NCI-H446 treated with DMSO at 0.1 percent for 48 hours (cell line): ENCODE data around the gene OR6J1.
"Not testable (repeated sequence)": the region's sequence is repeated elsewhere in the genome, so short reads cannot be mapped to it uniquely, and the experiment has no call there.

Source experiments
- DNase-seq: peaks from one replicate; lab custom pipeline; 2025; lab: John Stamatoyannopoulos, UW

The OR6J1 gene

GRCh38 chr14:22650960-22651521, 6.9 kb upstream of the OR6J1 start:
- no peak for DNase-seq

DNA sequence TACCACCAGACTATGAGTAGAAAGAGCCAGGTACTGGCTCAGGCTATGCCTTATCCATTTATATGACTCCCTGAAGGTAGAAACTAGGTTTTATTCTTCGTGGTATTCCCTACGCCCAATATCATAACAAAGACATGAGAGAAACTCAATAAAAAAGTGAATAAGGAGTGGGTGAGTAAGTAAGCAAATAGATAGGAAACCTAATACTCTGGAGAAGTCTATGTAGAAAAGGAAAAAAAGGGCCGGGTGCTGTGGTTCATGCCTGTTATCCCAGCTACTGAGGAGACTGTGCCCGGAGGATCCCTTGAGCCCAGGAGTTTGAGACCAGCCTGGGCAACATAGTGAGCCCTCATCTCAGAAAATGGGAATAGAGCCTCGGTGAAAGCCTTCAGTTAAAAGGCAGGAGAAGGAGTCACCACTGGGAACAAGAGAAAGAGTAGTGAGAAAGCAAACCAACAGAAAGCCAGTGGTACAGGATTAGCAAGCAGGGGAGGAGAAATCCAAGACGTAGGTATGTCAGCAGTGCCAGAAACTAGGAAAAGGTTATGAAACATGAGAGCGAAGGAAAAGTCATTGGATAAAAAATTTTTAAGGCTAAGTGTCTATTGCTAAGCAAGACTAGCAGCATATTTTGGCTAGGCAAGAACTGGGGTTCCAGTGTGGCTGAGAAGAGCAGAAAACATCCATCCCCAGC, 6.0 kb upstream of the OR6J1 start:
- no peak for DNase-seq

- DNase-seq = no peak
Measured at GRCh38 chr14:22648506-22648905, 4.4 kb upstream of the OR6J1 start.

DNA sequence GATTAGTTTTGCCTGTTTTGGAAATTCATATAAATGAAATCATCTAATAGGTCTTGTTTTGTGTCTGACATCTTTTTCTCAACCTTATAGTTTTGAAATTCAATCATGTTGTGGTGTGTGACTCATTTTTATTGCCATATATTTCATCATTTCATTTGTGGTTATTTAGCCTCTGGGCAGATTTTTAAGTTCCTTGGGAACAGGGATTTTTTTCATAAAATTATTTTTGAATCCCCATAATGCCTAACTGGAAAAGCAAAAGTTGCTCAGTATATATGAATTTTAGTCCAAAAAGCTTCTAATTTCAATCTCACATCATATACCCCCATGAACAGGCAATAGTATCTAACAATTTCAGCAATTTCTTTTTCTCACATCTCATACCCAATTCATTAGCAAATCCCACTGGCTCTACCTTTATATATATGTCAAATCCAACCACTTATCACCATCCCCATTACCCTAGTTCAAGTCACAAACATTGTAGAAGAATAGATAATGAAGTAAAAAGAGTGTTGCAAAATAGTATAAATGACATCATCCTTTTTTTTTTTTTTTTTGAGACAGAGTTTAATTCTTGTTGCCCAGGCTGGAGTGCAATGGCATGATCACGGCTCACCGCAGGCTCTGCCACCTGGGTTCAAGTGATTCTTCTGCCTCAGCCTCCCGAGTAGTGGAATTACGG, 2.6 kb upstream of the OR6J1 start:
- DNase-seq = no peak

- no peak for DNase-seq
Measured at GRCh38 chr14:22641846-22642245, 2.3 kb downstream of the OR6J1 start.

GRCh38 chr14:22640192-22640591, 4.0 kb downstream of the OR6J1 start:
- DNase-seq = no peak

- DNase-seq = not testable (repeated sequence)
Measured at GRCh38 chr14:22635980-22636379, 8.2 kb downstream of the OR6J1 start.

DNA sequence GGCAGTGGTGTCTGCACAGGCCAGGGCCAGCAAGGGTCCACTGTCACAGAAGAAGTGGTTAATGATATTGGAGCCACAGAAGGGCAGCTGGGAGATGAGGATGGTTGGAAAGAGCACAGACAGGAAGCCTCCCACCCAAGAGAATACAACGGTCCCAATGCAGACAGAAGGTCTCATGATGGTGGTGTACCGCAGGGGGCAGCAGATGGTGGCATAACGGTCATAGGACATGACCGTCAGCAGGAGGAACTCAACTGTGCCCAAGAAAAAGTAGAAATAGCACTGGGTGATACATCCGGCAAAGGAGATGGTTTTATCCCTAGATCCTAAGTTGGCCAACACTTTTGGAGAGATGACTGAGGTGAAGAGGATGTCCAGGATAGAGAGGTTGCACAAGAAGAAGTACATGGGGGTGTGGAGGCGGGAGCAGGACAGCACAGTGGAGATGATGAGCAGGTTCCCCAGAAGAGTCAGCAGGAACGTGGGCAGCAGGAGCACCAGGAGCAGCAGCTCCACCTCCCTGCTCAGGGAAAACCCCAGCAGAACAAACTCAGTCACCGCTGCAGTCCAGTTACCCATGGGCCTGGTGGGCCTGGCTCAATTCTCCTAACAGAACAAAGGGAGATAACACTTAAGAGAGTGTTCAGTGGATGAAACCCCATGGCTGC, 9.8 kb downstream of the OR6J1 start:
- DNase-seq = no peak

- DNase-seq = no peak
Measured at GRCh38 chr14:22630486-22630885, 13.7 kb downstream of the OR6J1 start.

GRCh38 chr14:22630066-22630465, 14.1 kb downstream of the OR6J1 start:
- DNase-seq = no peak

GRCh38 chr14:22629361-22629760, 14.8 kb downstream of the OR6J1 start:
- DNase-seq = no peak

DNA sequence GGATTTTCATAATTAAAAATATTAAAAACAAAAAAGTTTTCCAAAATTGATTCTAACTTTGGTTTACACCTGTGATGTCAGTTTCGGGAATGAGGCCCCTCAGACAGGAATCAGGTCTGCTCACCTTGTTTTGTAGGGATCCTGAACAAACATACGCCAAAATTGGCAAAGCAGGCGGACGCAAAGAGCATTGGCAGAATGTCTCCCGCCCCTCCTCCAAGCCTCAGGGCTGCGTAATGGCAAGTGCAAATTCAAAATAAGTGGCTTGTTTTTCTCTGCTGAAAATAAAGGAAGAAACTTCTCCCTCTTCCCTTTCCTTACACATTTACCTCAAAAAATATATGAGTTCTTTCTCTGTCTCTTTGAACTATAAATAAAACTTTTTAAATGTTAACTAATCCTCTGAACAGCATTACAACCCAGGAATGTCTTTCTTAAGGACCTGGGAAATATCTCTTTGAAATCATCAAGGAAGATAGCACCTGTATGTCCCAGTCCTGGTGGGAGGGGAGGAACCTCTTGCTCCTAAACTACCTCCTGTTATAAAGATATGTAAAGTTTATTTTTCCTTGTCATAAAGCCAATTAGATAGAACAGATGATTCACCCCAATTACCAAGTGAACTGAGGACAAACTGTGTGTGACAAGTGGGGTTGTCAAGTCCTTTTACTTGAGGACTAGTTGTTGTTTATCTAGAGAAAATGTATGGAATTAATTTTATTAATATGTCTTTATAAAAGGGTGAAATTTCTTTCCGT, 16.5 kb downstream of the OR6J1 start:
- DNase-seq = no peak

DNA sequence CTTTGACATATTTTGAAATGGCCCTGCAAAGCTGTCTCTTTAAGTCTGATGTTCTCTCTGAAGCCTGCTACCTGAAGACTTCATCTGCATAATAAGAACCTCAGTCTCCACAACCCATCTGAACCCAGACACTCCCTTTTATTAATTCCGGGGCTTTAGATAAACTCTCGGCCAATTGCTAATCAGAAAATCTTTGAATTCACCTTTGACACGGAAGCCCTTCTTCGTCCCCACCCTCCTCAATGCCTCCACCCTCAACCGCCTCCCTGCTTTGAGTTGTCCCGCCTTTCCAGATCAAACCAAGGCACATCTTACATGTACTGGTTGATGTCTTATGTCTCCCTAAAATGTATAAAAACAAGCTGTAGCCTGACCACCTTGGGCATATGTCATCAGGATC, 17.6 kb downstream of the OR6J1 start:
- no peak for DNase-seq

GRCh38 chr14:22623047-22623446, 21.1 kb downstream of the OR6J1 start:
- DNase-seq = no peak

GRCh38 chr14:22622255-22622654, 21.9 kb downstream of the OR6J1 start:
- DNase-seq = no peak

DNA sequence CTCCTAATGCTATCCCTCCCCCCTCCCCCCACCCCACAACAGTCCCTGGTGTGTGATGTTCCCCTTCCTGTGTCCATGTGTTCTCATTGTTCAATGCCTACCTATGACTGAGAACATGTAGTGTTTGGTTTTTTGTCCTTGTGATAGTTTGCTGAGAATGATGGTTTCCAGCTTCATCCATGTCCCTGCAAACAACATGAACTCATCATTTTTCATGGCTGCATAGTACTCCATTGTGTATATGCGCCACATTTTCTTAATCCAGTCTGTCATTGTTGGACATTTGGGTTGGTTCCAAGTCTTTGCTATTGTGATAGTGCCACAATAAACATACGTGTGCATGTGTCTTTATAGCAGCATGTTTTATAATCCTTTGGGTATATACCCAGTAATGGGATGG, 28.4 kb downstream of the OR6J1 start:
- DNase-seq = not testable (repeated sequence)

DNA sequence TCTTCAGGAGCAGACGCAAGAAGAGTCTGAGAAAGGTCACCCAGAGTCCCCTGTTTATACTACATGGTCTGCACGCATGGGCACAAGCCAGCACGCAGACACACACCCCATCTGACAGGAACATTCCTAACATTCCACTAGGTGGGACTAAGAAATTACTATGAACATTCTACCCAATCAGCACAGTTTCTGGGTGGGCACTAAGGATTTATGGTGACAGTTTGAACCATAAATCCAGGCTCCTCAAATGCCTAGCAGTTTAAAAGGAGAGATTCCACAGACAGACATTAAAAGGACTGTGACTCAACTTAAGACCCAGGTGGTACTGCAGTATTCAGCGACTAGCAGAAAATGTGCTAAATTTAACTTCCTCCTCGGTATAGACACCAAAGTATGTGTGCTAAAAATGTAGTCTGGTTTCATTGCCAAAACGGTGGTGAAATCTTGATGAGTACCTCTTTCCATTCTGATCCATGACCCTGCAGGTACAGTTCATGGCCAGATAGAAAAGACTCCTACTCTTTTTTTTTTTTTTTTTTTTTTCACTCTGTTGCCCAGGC, 29.8 kb downstream of the OR6J1 start:
- DNase-seq = no peak

DNA sequence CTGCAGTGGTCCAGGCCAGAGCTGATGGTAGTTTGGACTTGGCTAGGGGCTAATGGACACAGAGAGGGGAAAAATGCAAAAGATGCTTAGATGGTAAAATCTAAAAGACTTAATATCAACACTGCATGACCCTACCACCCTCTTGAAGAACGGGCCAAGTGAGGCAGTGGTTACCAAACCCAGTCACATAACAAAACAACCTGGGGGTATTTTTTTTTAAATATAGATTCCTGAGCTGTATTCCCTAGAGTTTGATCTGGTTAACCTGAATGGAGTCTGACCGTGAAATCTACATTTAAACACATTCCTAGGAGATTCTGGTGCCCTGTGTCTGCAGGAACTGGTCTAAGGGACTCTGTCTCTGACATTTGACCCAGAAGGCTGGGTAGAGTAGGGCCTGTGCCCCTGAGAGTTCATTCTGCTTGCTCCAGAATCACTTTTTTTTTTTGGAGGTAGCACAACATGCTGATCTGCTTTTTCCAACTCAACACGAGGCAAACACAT, 30.4 kb downstream of the OR6J1 start:
- no peak for DNase-seq

DNA sequence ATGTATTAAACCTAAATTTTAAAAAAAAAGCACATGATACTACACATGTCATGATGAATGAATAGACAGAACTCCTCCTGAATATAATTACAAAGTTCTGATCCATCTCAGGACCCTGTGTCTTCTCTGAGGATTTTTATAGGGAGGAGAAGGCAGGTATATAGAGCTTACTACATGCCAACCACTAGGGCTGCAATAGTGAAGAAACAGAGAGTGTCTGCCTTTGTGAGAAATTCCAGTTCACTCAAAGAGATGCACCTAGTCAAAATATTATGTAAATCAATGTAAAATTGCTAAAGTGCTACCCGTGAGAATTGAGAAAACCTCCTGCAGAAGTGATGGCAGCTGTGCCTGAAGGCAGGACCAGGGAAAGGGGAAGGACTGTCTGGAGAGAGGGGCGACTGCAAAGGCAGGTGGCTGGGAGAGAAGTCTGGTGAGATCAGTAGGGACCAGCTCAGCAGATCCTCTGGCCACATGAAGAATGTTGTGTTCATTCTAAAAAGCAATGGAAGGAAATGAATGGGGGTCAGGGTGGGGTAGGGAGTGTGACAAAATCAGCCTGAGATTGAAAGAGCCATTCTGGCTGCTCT, 31.0 kb downstream of the OR6J1 start:
- no peak for DNase-seq

DNA sequence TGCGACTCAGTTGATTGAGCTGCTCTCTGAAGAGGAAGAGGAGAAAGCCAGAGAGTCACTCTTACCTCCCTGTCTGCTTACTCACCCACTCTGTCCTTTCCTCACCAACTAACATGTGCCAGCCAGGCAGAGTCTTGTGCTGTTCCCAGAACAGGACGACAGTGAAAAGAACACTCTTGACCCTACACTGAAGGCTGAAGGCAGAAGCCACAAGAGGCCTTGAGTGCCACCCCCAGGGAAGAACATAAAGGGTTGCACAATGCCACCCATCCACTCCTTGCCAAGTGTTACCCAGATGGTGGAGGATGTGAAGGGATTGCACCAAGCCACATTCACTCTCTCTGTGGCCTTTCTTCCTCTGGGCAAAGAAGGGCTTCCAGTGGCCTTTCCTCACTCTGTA, 33.2 kb downstream of the OR6J1 start:
- DNase-seq = no peak

DNA sequence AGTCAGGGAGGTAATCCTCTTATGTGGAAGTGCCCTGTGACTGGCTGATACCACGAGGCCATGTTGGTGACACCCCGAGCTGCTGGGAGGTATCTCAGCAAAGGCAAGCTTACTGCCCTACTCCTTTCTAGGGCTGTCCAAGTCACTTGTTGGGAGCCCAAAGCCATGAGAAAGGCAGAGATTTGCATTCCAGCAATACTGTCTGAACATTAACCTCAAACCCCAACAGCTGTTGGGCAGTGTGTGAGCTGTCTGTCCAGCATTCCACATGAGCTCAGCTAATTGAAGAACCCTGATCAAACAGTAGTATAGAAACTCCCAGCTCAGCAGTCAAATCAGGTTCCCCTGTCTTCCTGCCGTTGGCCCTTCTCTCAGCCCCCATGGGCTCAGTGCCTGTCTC, 36.9 kb downstream of the OR6J1 start:
- DNase-seq = no peak
